Measurements from ENCODE around the gene ARMC12. TPM values are rescaled to one million over a fixed set of nuclear protein-coding genes. Genes with fewer than 3 reads are reported as not detected.

ARMC12 gene
- total and polyA plus RNA-seq, 2 of the 4 experiments (the other 2 are of a cell fraction): 0.18 to 0.74 TPM

- H3K4me1 ChIP-seq (ENCODE audit: control insufficient read depth, insufficient read depth, low read length): no peaks in the 10 kb centered on the region
- 44% methylated on average over 23 of the region's 25 CpGs; no CpG with 5 or more reads in 1 of the 2 experiments for WGBS, 2 experiments (ENCODE audit: extremely low coverage in 2 of 2, insufficient read length in 1 of 2)
- DNase-seq (no peak), ATAC-seq (ENCODE audit: low read depth) (no peak)
- peaks cover 52% of the 10 kb centered on the region for H3K27me3 ChIP-seq (ENCODE audit: control insufficient read depth, insufficient read depth, low read length)
- H3K9me3 ChIP-seq (ENCODE audit: control insufficient read depth, insufficient read depth, low read length): peaks cover 2% of the 10 kb centered on the region; the same call in 1 of the 2 replicates
- no peak for TF ChIP-seq POLR2A (IDR thresholded peaks at IDR 0.05; ENCODE audit: low read depth, low read length)
- H2BK120ac ChIP-seq (ENCODE audit: low read depth, low read length): no peak overlapping the region
- no peak overlapping the region for H3K14ac ChIP-seq (replicated peaks; ENCODE audit: low read depth, low read length)
- H3K18ac ChIP-seq (ENCODE audit: low read depth, low read length): no peak overlapping the region
- ChIA-PET CTCF (interaction anchor here (0.8 to 1.9 kb wide), 2 partner anchors 10 to 12 kb away, joined by 4 to 7 read pairs; partner anchors contain the start of gene CLPS), POLR2A (ENCODE audit: unreplicated experiment) (no interaction called here)
- dilution Hi-C loops (cut with HindIII; ENCODE audit: low sequenced_read_pairs, unreplicated experiment) (no loop called here), in situ Hi-C loops (cut with MboI; ENCODE audit: low sequenced_read_pairs) (no loop called here), intact Hi-C loops (cut with micrococcal nuclease) (loop anchor here (1.0 kb wide), 1 partner anchor 11 kb away; no protein-coding TSS in a partner anchor)
- no peak overlapping the region for H3K4me2 ChIP-seq (ENCODE audit: low read depth, low read length)
- no peaks in the 10 kb centered on the region for H3K36me3 ChIP-seq (ENCODE audit: control insufficient read depth, insufficient read depth, low read length)
- H2AK9ac ChIP-seq (replicated peaks; ENCODE audit: low read depth, low read length, poor library complexity): no peak overlapping the region
- H2BK20ac ChIP-seq (ENCODE audit: low read depth, low read length): no peak overlapping the region
- H3K56ac ChIP-seq (ENCODE audit: extremely low read depth, insufficient read depth, low read length): no peak overlapping the region
- H4K20me1 ChIP-seq (ENCODE audit: insufficient read depth, low read length): no peaks in the 10 kb centered on the region
- no peaks in the 10 kb centered on the region for H3K79me1 ChIP-seq (ENCODE audit: low read depth in 1 of 2, low read length in 2 of 2)
- H3K23ac ChIP-seq (ENCODE audit: low read depth, low read length): no peak overlapping the region
- H4K5ac ChIP-seq (ENCODE audit: low read depth, low read length): no peak overlapping the region
- no peak overlapping the region for H4K91ac ChIP-seq (ENCODE audit: insufficient read depth, low read depth, low read length)
- H3K9me1 ChIP-seq (ENCODE audit: insufficient read depth, low read length): no peaks in the 10 kb centered on the region
- H3K4ac ChIP-seq (ENCODE audit: low read depth, low read length): no peak overlapping the region
- H3K4me3 ChIP-seq (ENCODE audit: insufficient read depth, low read depth, low read length): no peak overlapping the region
- no peak overlapping the region for H2AK5ac ChIP-seq (ENCODE audit: low read depth, low read length)
- H2BK15ac ChIP-seq (ENCODE audit: low read depth, low read length): no peak overlapping the region
- H3K27ac ChIP-seq (ENCODE audit: insufficient read depth, low read length): no peak overlapping the region
- no peak overlapping the region for H2BK5ac ChIP-seq (ENCODE audit: low read depth, low read length, poor library complexity, severe bottlenecking)
- H2AFZ ChIP-seq (replicated peaks; ENCODE audit: low read length, poor library complexity): no peak overlapping the region
- no peak overlapping the region for H4K8ac ChIP-seq (ENCODE audit: low read depth in 2 of 2, low read length in 2 of 2)
- H3K9ac ChIP-seq (ENCODE audit: low read depth, low read length): no peak overlapping the region
- no TSS peak for BruUV-seq (replicated peaks)
Measured at GRCh38 chr6:35786810-35787209, 50.0 kb downstream of the ARMC12 start.
